Measurements from ENCODE around the gene MCM5.
"Not testable (repeated sequence)": the region's sequence is repeated elsewhere in the genome, so short reads cannot be mapped to it uniquely, and the experiment has no call there.

MCM5 gene

GRCh38 chr22:35379146-35379993 is 20.6 kb upstream of the MCM5 start:
- no peak for DNase-seq

GRCh38 chr22:35380013-35380412 is 19.9 kb upstream of the MCM5 start:
- no peak for DNase-seq

GRCh38 chr22:35380537-35381423 is 19.2 kb upstream of the MCM5 start, which contains the start of gene HMOX1:
TSS of gene HMOX1 (plus strand) at chr22:35381096. CDS start at chr22:35381174, 78 bp downstream.
- peak; percentile 6 for DNase-seq

GRCh38 chr22:35381424-35382009 is 18.4 kb upstream of the MCM5 start:
- no peak for DNase-seq

GRCh38 chr22:35383679-35384071 is 16.3 kb upstream of the MCM5 start:
- no peak for DNase-seq

- no peak for DNase-seq
Observed at GRCh38 chr22:35384527-35384926, 15.4 kb upstream of the MCM5 start.

GRCh38 chr22:35384975-35385588 is 14.9 kb upstream of the MCM5 start:
- no peak for DNase-seq

GRCh38 chr22:35386670-35387288 is 13.2 kb upstream of the MCM5 start:
- DNase-seq = no peak

- DNase-seq = no peak
Observed at GRCh38 chr22:35390933-35391332, 9.0 kb upstream of the MCM5 start.

GRCh38 chr22:35392357-35392756 is 7.6 kb upstream of the MCM5 start:
- DNase-seq = no peak

GRCh38 chr22:35393116-35394010 is 6.6 kb upstream of the MCM5 start:
- DNase-seq = no peak

- DNase-seq = no peak
Observed at GRCh38 chr22:35394011-35394312, 6.0 kb upstream of the MCM5 start.

GRCh38 chr22:35394810-35395563 is 5.0 kb upstream of the MCM5 start:
- no peak for DNase-seq

- not testable (repeated sequence) for DNase-seq
Observed at GRCh38 chr22:35396622-35397021, 3.3 kb upstream of the MCM5 start.

GRCh38 chr22:35397095-35397904 is 2.6 kb upstream of the MCM5 start:
- DNase-seq = no peak

- no peak for DNase-seq
Observed at GRCh38 chr22:35398591-35398973, 1.4 kb upstream of the MCM5 start.

GRCh38 chr22:35399114-35399677 is 744 bp upstream of the MCM5 start:
- DNase-seq = no peak

- no peak for DNase-seq
Observed at GRCh38 chr22:35400501-35400790, 506 bp downstream of the MCM5 start.

- no peak for DNase-seq
Observed at GRCh38 chr22:35401863-35402262, 1.9 kb downstream of the MCM5 start.

GRCh38 chr22:35403356-35403755 is 3.4 kb downstream of the MCM5 start:
- DNase-seq = no peak

Data from NCI-H748 treated with DMSO at 0.1 percent for 48 hours (cell line).